HG03064 (cell line): ENCODE data around the gene ITGB2.
A peak's percentile ranks its signal among the peaks of the same experiment; 100 is the strongest.
"Not testable (repeated sequence)": the region's sequence is repeated elsewhere in the genome, so short reads cannot be mapped to it uniquely, and the experiment has no call there.

ENCODE experiments used
- ATAC-seq: cut with Tn5 transposase; IDR thresholded peaks from one replicate; pipeline ENCODE4 v1.9.1; 2021; ENCODE audit warnings: low read depth; ENCODE audit not compliant: unreplicated experiment

ITGB2 gene

GRCh38 chr21:44887126-44887806 lies 33.4 kb downstream of the ITGB2 start:
- no peak for ATAC-seq

DNA sequence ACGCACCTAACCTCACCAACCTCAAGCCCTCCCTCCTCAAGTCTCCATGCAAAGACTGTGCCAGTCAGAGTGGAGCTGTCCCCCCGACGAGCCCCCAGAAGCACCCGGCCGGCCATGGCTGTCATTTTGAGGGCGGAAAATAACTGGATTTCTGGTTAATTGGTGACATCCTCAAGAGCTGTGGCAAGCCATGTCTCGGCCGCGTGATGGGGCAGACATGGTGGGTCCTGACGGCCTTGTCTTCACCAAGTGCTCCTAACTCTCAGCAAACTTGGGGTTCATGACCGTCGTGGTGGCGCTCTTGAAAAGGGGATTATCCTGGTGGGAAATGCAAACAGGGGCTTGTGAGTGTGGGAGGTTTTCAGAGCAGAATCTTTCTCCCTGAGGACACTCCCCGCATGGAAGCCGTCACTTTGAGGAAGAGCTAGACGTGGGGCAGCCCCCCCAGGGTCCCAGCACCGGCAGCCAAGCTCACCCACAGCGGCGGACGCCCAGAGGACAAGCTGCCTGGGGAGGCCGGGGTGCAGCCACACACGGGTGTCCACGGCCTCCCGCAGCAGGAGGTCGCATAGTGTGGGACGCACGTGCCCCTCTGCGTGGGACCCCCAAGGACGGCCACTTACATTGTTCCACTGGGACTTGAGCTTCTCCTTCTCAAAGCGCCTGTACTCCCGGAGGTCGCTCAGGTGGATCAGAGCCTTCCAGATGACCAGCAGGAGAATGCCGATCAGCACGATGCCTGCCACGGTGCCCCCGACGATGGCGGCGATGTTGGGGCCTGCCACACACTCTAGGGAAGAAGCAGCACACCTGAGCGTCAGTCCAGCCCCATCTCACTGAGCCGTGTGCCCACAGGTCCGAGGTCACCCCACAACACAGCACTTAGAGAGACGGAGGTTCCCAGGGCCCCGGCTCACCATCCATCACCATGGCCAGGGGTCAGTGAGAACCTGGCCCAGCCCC lies 34.3 kb downstream of the ITGB2 start:
- ATAC-seq: no peak

GRCh38 chr21:44885615-44886014 lies 35.1 kb downstream of the ITGB2 start:
- no peak for ATAC-seq

GRCh38 chr21:44884097-44884496 lies 36.6 kb downstream of the ITGB2 start:
- ATAC-seq: no peak

DNA sequence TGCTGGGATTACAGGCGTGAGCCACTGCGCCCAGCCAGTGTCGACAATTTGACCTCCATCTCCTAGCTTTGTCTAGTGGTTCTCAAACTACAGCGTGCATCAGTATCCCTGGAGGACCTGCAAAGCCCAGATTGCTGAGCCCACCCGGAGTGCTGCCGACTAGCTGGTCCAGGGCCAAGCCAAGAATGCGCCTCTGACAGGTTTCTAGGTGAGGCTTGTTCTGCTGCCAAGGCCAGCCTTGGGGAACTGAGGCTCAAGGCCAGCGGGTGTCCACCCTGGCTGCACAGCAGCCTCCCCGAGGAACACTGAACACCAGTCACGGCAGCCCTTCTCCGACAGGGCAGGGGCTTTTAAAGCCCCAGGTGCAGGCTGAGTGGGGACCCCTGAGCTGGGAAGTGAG lies 37.4 kb downstream of the ITGB2 start:
- no peak for ATAC-seq

- no peak for ATAC-seq
These were observed 39.4 kb downstream of the ITGB2 start for GRCh38 chr21:44881198-44881872.

- ATAC-seq: no peak
These were observed 40.1 kb downstream of the ITGB2 start for GRCh38 chr21:44880405-44881197.

DNA sequence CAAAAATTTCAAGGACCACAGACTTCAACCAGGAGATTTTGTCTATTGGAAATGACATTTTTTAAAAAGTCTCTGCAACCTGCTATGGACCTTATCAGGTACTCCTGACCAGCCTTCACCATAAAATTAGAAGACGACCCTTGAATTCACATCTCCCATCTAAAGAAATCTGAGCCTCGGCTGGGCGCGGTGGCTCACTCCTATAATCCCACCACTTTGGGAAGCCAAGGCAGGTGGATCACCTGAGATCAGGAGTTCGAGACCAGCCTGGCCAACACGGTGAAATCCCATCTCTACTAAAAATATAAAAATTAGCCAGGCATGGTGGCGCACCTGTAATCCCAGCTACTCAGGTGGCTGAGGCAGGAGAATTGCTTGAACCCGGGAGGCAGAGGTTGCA lies 41.5 kb downstream of the ITGB2 start:
- ATAC-seq: not testable (repeated sequence)

DNA sequence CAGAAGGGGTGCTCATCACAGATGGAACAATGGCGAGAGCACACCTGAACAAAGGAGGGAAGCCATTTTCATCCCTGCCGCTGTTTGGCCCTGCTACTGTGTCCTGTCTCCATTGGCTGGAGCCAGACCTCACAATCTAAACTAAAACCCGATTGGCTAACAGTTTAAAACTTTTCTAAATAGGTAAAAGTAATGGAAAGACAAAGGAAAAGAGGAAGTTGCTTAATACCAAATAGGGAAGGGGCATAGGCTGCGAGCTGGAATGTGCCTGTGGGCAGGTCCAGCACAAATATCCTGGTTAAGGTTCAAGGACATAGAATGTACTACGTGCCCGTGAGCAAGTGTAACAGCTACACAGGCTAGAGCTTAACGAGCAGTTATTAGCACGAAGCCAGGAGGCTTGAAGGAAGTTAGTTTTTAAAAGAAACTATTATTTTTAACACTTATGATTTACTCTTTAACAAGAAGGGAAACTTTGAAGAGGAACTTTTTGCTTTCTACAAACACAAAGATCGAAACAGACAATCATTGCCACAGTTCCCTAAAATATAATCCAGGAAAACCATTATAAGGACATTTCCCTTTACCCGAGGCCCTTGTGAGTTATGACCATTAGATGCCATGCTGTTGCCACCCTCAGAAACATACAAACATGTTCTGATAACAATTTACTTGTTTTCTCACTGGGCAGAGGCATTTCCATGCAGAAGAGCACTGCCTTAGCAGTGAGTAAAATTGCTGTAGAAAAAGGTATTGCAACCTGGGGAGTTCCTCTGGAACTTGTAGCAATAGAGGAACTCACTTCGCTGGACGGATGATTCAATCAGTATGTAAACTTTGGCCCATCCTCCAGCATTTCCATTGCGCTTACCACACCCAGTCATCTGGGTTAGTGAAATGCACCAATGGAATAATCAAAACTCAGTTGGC lies 42.4 kb downstream of the ITGB2 start:
- ATAC-seq: no peak

DNA sequence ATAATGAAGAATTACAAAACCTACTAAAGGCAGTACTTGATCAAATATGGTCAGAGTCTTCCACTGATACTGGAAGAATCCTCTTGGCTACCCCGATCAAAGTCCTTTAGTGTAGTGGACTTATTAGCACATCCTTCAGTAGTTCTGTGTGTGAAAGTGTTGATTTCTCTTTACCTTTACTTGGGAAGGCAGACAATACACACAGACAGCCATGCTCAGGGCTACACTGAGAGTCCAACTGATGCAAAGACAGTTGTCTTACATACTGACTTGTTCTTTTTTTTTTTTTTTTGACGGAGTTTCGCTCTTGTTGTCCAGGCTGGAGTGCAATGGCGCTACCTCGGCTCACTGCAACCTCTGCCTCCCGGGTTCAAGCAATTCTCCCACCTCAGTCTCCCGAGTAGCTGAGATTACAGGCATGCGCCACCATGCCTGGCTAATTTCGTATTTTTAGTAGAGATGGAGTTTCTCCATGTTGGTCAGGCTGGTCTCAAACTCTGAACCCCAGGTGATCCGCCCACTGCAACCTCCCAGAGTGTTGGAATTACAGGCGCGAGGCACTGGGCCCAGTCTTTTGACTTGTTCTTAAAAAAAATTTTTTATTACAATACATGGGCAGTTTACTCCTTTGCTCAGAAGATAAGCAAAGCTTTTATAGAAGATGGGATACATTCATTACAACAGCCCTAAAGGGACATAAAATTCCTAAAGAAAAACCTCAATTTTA lies 43.7 kb downstream of the ITGB2 start:
- no peak for ATAC-seq

DNA sequence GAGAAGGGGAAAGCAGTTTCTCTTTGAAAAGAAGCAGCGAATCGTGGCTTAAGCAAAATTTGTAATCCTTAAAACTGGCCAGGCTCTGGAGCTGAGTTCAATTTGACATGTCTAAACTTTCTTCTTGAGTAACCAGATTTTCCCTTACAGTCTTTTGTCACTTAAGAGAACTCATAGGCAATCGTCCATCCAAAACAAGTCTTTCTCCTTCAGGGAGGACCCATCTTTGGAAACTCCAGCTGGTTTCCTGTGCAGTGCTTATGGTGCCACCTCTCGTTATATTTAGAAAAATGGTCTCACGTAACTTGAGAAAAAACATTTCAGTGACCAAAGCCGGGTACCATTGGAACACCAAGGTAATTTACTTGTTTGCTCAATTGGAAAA lies 45.4 kb downstream of the ITGB2 start:
- ATAC-seq: no peak

GRCh38 chr21:44874497-44875315 lies 46.0 kb downstream of the ITGB2 start:
- ATAC-seq: no peak

DNA sequence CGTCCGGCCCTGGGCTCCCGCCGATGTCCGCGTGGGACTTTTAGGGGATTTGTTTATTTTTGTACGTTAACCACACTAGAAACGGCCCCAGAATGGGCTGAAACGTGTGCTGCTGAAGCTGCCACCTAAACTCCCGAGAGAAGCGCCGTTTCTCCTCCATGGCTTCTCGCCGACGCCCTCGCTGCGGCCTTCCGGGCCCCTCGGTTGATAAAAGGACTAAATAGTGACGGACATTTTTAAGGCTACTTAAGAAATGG lies 46.5 kb downstream of the ITGB2 start:
- no peak for ATAC-seq

GRCh38 chr21:44873356-44874239 lies 47.1 kb downstream of the ITGB2 start, which contains the start of gene PTTG1IP:
Gene PTTG1IP, minus strand, starts transcription at chr21:44873690. Its CDS starts 74 bp downstream, at chr21:44873616.
- peak; percentile 63 for ATAC-seq

GRCh38 chr21:44872649-44873355 lies 47.9 kb downstream of the ITGB2 start:
- ATAC-seq: no peak

- no peak for ATAC-seq
These were observed 48.4 kb downstream of the ITGB2 start for GRCh38 chr21:44872323-44872648.
